Kidney (tissue), 14 donors: ENCODE measurements around the gene TULP3. TPM values are rescaled to one million over a fixed set of nuclear protein-coding genes. Genes with fewer than 3 reads are reported as not detected.

Source experiments
- DNase-seq, 5 donors: peaks; one replicate each; pipeline ENCODE4 v3.0.0-alpha.2; 2013 to 2020
- FAIRE-seq: peaks from 2 replicates; lab custom pipeline; 2012; peaks lifted over from hg19 to GRCh38; lab: Jason Lieb, UNC
- H3K27ac ChIP-seq, 2 donors: one replicate each; pipeline ENCODE4 v1.7.0; 2013; ENCODE audit warnings: low read depth in 2 of 2, low read length in 2 of 2, inconsistent platforms in 1 of 2
- H3K27me3 ChIP-seq: one replicate; pipeline ENCODE4 v1.7.1; 2013; ENCODE audit warnings: low read length, inconsistent platforms; ENCODE audit not compliant: control insufficient read depth, insufficient read depth
- H3K36me3 ChIP-seq, 3 donors: one replicate each; pipeline versions ENCODE4 v1.7.0 to v1.7.1; 2013; ENCODE audit warnings: low read length in 3 of 3, control low read depth in 1 of 3, inconsistent platforms in 1 of 3; ENCODE audit not compliant: insufficient read depth in 3 of 3, control insufficient read depth in 2 of 3
- H3K4me1 ChIP-seq, 3 donors: one replicate each; pipeline versions ENCODE4 v1.7.0 to v1.7.1; 2013; ENCODE audit warnings: low read length in 3 of 3, inconsistent platforms in 1 of 3, low read depth in 1 of 3; ENCODE audit not compliant: control insufficient read depth in 2 of 3, insufficient read depth in 2 of 3
- H3K4me3 ChIP-seq, 3 donors: one replicate each; pipeline versions ENCODE4 v1.7.0 to v1.8.1; 2013; ENCODE audit warnings: low read length in 3 of 3, control low read depth in 1 of 3, inconsistent platforms in 1 of 3
- H3K9ac ChIP-seq, 3 donors: one replicate each; pipeline versions ENCODE4 v1.7.0 to v1.7.1; 2013; ENCODE audit warnings: low read length in 3 of 3, control low read depth in 1 of 3, inconsistent platforms in 1 of 3
- H3K9me3 ChIP-seq, 3 donors: one replicate each; pipeline versions ENCODE4 v1.7.0 to v1.7.1; 2013; ENCODE audit warnings: low read length in 3 of 3, control low read depth in 1 of 3, inconsistent platforms in 1 of 3; ENCODE audit not compliant: control insufficient read depth in 2 of 3, insufficient read depth in 1 of 3
- CTCF ChIP-seq: IDR thresholded peaks from 3 replicates; pipeline ENCODE4 v1.5.1; 2012; ENCODE audit warnings: mild to moderate bottlenecking, moderate library complexity, borderline replicate concordance; ENCODE audit not compliant: insufficient read depth; ENCODE audit errors: extremely low read depth
- intact Hi-C: fragments of 100-400 bp; cut with DNase I; formaldehyde crosslinking; loops from one replicate; pipeline ENCODE4 v1.11.1; 2022
- polyA plus RNA-seq: library from polyadenylated mRNA; stranded (reverse); fragments of 350-450 nt; fragmentation: Illumina TruSeq; extraction: RNeasy Lipid Tissue Mini Kit (QIAGEN cat#74804); gene quantifications from one replicate; pipeline ENCODE4 v1.2.3, GENCODE V29; 2014; ENCODE audit warnings: low read depth, low replicate concordance; ENCODE audit not compliant: insufficient read depth
- total RNA-seq: library from RNA; stranded (reverse); fragmentation: NEBNext Ultra II Directional; extraction: Animal tissue kit (Norgen Biotek cat#: 25700); gene quantifications from one replicate; pipeline ENCODE4 v1.2.1, GENCODE V29; 2021
- donor health status: control.
- donor health status: control.
- donor health status: control.
- donor health status: control.
- donor health status: control.
- donor health status: DM: yes; HTN: yes; CAD: no.
- donor health status: Normal renal cell carcinoma (clear cell type).

The TULP3 gene
- total and polyA plus RNA-seq, 2 donors from 2014 or later = 20.3 to 23.0 TPM

GRCh38 chr12:2960996-2961616, 70.4 kb downstream of the TULP3 start:
- no peak for TF ChIP-seq CTCF
- no peaks in the 10 kb centered on the region for H3K9me3 ChIP-seq
- H3K27me3 ChIP-seq = no peaks in the 10 kb centered on the region
- H3K27ac ChIP-seq = no peak overlapping the region
- FAIRE-seq = no peak
- peaks cover 4 to 18% (median 10%) of the 10 kb centered on the region in 3 donors for H3K4me1 ChIP-seq
- no peak for DNase-seq
- H3K9ac ChIP-seq = peak overlapping the region in 1 of 3 donors; percentile 65
- intact Hi-C loops = no loop called here
- H3K36me3 ChIP-seq = no peaks in the 10 kb centered on the region
- peak overlapping the region in 2 of 3 donors; percentile 63 to 66 for H3K4me3 ChIP-seq

DNA sequence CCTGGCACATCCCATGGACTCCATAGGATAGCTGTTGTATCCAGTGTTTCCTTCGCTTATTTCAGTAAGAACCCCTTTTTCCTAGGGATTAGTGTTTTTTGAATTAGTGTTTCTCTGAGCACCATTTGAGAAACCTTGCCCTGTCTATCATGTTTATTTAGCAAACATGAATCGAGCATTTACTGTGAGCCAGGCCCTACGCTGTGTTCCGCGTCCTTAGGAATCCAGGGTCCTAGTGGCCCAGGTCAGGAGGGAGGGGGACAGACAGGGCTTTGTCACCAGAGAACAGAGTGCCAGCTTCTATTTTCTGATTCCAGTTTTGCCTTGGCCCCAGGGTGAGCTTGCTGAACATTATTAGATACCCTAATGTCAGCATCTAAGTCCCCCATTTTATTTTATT, 71.0 kb downstream of the TULP3 start:
- Histone ChIP-seq H3K9me3 (no peaks in the 10 kb centered on the region), H3K27ac (no peak overlapping the region), H3K4me1 (peaks cover 4 to 18% (median 10%) of the 10 kb centered on the region in 3 donors), H3K36me3 (no peaks in the 10 kb centered on the region), H3K4me3 (no peak overlapping the region), H3K27me3 (no peaks in the 10 kb centered on the region), H3K9ac (no peak overlapping the region)
- TF ChIP-seq CTCF = no peak
- DNase-seq = no peak
- intact Hi-C loops = no loop called here
- no peak for FAIRE-seq

GRCh38 chr12:2963154-2963759, 72.6 kb downstream of the TULP3 start:
- DNase-seq (peak in 4 of 5 donors; percentile 61 to 71 (median 64)), FAIRE-seq (no peak)
- Histone ChIP-seq H3K9ac (no peak overlapping the region), H3K4me1 (peaks cover under 1 to 12% (median 4%) of the 10 kb centered on the region in 3 donors), H3K9me3 (no peaks in the 10 kb centered on the region), H3K27ac (no peak overlapping the region), H3K27me3 (no peaks in the 10 kb centered on the region), H3K4me3 (no peak overlapping the region), H3K36me3 (no peaks in the 10 kb centered on the region)
- intact Hi-C loops = no loop called here
- TF ChIP-seq CTCF = no peak
